Hindlimb muscle (tissue), 1 donor: ENCODE measurements around the gene DAZ3. TPM values are rescaled to one million over a fixed set of nuclear protein-coding genes. Genes with fewer than 3 reads are reported as not detected.
"Not testable (repeated sequence)": the region's sequence is repeated elsewhere in the genome, so short reads cannot be mapped to it uniquely, and the experiment has no call there.

ENCODE experiments used
- DNase-seq: peaks from one replicate; pipeline ENCODE4 v3.0.0-alpha.2; 2013
- polyA plus RNA-seq: library from polyadenylated mRNA; unstranded; fragments of 120-200 nt; gene quantifications from one replicate; pipeline ENCODE4 v1.2.1, GENCODE V29; 2013; ENCODE audit not compliant: insufficient read length

The DAZ3 gene
- not detected for polyA plus RNA-seq

- DNase-seq, result not testable (repeated sequence)
Measured at GRCh38 chrY:24813293-24813692, at the start of gene DAZ3. TSS of gene DAZ3 (minus strand) at chrY:24813393. CDS start at chrY:24813185, 208 bp downstream.

GRCh38 chrY:24833619-24834018, 20.4 kb upstream of the DAZ3 start, which contains the start of gene DAZ4:
TSS of gene DAZ4 (plus strand) at chrY:24833919. CDS start at chrY:24834127, 208 bp downstream.
- DNase-seq, result not testable (repeated sequence)

DNA sequence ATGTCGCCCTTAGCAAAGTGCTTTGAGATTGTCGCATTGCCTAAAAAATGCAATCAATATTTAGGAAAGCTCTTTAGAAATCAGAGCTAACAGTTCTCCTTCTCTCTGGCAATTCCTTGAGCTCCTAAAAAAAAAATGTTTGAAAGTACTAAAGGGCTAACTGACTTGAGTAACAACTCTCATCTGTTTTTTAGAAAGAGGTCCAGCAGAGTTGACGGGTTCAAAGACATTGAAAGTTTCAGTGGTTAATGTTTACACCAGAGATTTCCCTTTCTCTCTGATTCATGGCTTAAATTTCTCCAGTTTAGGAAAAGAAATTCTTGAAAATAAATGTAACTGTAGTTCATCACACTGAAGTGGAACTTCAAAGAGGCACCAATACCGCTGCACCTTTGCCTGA, 11.9 kb upstream of the DAZ3 start:
- DNase-seq, result not testable (repeated sequence)

DNA sequence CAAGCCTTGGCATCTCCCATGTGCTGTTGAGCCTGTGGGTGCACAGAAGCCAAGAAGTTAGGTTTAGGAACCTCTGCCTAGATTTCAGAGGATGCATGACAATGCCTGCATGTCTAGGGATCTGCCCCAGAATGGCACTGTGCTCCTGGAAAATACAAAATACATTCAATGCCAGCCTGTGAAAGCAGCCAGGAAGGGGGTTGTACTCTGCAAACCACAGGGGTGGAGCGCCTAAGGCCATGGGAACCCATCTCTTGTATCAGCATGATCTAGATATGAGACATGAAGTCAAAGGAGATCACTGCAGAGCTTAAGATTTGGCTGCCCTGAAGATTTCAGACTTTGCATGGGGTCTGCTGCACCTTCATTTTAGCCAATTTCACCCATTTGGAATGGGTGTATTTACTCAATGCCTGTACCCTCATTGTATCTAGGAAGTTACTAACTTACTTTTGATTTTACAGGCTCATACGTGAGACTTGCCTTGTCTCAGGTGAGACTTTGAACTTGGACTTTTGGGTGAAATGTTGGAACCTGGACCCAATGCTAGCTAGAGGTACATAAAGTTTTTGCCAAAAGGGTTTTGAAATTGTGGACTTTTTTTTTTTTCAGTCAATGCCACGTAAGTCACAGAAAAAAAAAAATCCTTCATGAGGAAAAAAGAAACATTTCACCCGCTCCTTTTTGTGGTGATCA, 11.1 kb upstream of the DAZ3 start:
- not testable (repeated sequence) for DNase-seq

DNA sequence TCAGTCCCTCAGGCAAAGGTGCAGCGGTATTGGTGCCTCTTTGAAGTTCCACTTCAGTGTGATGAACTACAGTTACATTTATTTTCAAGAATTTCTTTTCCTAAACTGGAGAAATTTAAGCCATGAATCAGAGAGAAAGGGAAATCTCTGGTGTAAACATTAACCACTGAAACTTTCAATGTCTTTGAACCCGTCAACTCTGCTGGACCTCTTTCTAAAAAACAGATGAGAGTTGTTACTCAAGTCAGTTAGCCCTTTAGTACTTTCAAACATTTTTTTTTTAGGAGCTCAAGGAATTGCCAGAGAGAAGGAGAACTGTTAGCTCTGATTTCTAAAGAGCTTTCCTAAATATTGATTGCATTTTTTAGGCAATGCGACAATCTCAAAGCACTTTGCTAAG, 8.6 kb upstream of the DAZ3 start:
- DNase-seq, result not testable (repeated sequence)

Other genes with a start within 250 kb of the DAZ3 start
- gene BPY2B, start 195.4 kb downstream of the DAZ3 start, polyA plus RNA-seq, result not detected
- not detected for gene DAZ4, start 20.5 kb upstream of the DAZ3 start, polyA plus RNA-seq
- gene BPY2C, start 238.7 kb upstream of the DAZ3 start, polyA plus RNA-seq, result not detected